Measurements from ENCODE around the gene GNG3. TPM values are rescaled to one million over a fixed set of nuclear protein-coding genes. Genes with fewer than 3 reads are reported as not detected.
A peak's percentile ranks its signal among the peaks of the same experiment; 100 is the strongest.

Gene GNG3
- total RNA-seq, 1 experiment from 2014 or later: not detected

- ChIA-PET POLR2A (interaction anchor here (0.5 to 3.4 kb wide), 25 partner anchors 8 to 136 kb away, joined by 3 to 50 read pairs (median 6); partner anchors contain the start of genes C11orf98, CSKMT, HNRNPUL2 and LBHD1), CTCF (interaction anchor here (0.6 to 1.9 kb wide), 7 partner anchors 15 to 372 kb away, joined by 3 to 24 read pairs (median 6); partner anchors contain the start of genes HNRNPUL2 and TMEM179B), RAD21 (ENCODE audit: low non-redundant PET in 1 of 2, low total read pairs in 2 of 2, uncharacterized antibody in 2 of 2, unreplicated experiment in 2 of 2) (interaction anchor here (0.6 to 1.0 kb wide), 5 partner anchors 33 to 377 kb away, joined by 3 to 4 read pairs (median 3); partner anchors contain the start of gene TUT1 (in 1 of the 2))
- H4K20me1 ChIP-seq (ENCODE audit: insufficient read depth): no peaks in the 10 kb centered on the region
- DNase-seq (ENCODE audit: low read depth, low spot score) (peak; percentile 99), ATAC-seq (peak; percentile 96)
- peaks cover 4 to 18% of the 10 kb centered on the region in 2 experiments; a peak in 3 of 4 replicates for H3K4me1 ChIP-seq (ENCODE audit: control insufficient read depth in 1 of 2, insufficient read depth in 2 of 2, low read length in 2 of 2)
- peak within 1 kb of the TSS; percentile 83 for H2AFZ ChIP-seq (ENCODE audit: low read depth, low read length, poor library complexity, severe bottlenecking)
- peak within 1 kb of the TSS; percentile 90 for H3K4me2 ChIP-seq (ENCODE audit: low read length)
- H3K36me3 ChIP-seq (ENCODE audit: control insufficient read depth in 1 of 2, insufficient read depth in 2 of 2, low read length in 2 of 2): no peaks in the 10 kb centered on the region
- no peaks in the 10 kb centered on the region for H3K9me3 ChIP-seq (ENCODE audit: control insufficient read depth in 1 of 2, insufficient read depth in 1 of 2, low read depth in 1 of 2, low read length in 2 of 2)
- BruUV-seq (replicated peaks): no TSS peak
- H3K27ac ChIP-seq (ENCODE audit: low read depth, low read length): peak within 1 kb of the TSS; percentile 76
- H3K79me2 ChIP-seq (ENCODE audit: insufficient read depth, low read length): no peaks in the 10 kb centered on the region; the same call in 1 of the 2 replicates
- intact Hi-C loops (cut with micrococcal nuclease): no loop called here
- H3K9me2 ChIP-seq (ENCODE audit: insufficient read depth): no peaks in the 10 kb centered on the region
- peak within 1 kb of the TSS; percentile 70 to 84 for H3K4me3 ChIP-seq (replicated peaks in 1 of 2; ENCODE audit: low read depth in 1 of 2, low read length in 2 of 2)
- no peaks in the 10 kb centered on the region for H3K27me3 ChIP-seq (ENCODE audit: insufficient read depth, low read length)
- H3K9ac ChIP-seq (ENCODE audit: low read length): peak within 1 kb of the TSS; percentile 78
- no peak; the same call in 1 of the 2 replicates for TF ChIP-seq ELF1 (IDR thresholded peaks at IDR 0.05; ENCODE audit: borderline replicate concordance, low read depth)
- TF ChIP-seq FOSL1 (IDR thresholded peaks at IDR 0.05; ENCODE audit: low read depth): no peak
- no peak for TF ChIP-seq CBX3 (IDR thresholded peaks at IDR 0.05; ENCODE audit: low read depth)
- TF ChIP-seq POLR2AphosphoS5 (IDR thresholded peaks at IDR 0.05; ENCODE audit: low read depth, low read length): peak; percentile 77
- TF ChIP-seq RAD21 (IDR thresholded peaks at IDR 0.05; ENCODE audit: low read depth): no peak
- TF ChIP-seq POLR2A (IDR thresholded peaks at IDR 0.05; ENCODE audit: borderline replicate concordance, extremely low read depth, insufficient read depth, insufficient read length): peak; percentile 86
- TF ChIP-seq SP1 (IDR thresholded peaks at IDR 0.05; ENCODE audit: low read depth): peak; percentile 99
Observed at GRCh38 chr11:62753736-62754603, 46.5 kb downstream of the GNG3 start, which contains the start of gene ZBTB3. Gene ZBTB3, minus strand, starts transcription at chr11:62754160. Its CDS starts 496 bp downstream, at chr11:62753664.

All from HCT116 (cell line).